ENCODE data around the gene MYH8. TPM values are rescaled to one million over a fixed set of nuclear protein-coding genes. Genes with fewer than 3 reads are reported as not detected.

Gene MYH8
- not detected in 2 replicates for total RNA-seq

GRCh38 chr17:10421900-10422542, at the start of gene MYH8:
Gene MYH8 (minus strand): TSS chr17:10421950. CDS start chr17:10420227, 1,723 bp downstream.

GRCh38 chr17:10469459-10469858, 47.7 kb upstream of the MYH8 start, which contains the start of gene MYH4:
Gene MYH4 (minus strand): TSS chr17:10469559. CDS start chr17:10466745, 2,814 bp downstream.

GRCh38 chr17:10372906-10373305, 48.8 kb downstream of the MYH8 start, which contains the start of gene MYH13:
Gene MYH13 (minus strand): TSS chr17:10373006. CDS start chr17:10364530, 8,476 bp downstream.

Other genes with a start within 250 kb of the MYH8 start
- gene GAS7, start 223.3 kb downstream of the MYH8 start, total RNA-seq = 11.2 and 15.8 TPM in 2 replicates
- gene MYH13, start 48.9 kb downstream of the MYH8 start, total RNA-seq = not detected in 2 replicates
- not detected in 2 replicates for gene MYH4, start 47.6 kb upstream of the MYH8 start, total RNA-seq
- gene MYH1, start 96.6 kb upstream of the MYH8 start, total RNA-seq = not detected in 2 replicates
- not detected in 2 replicates for gene MYH2, start 127.7 kb upstream of the MYH8 start, total RNA-seq
- 0.86 and 1.4 TPM in 2 replicates for gene MYH3, start 235.4 kb upstream of the MYH8 start, total RNA-seq

Data from articular chondrocyte of knee joint (primary cell).